Gastrocnemius medialis (tissue), 4 donors: ENCODE measurements around the gene POU3F3. TPM values are rescaled to one million over a fixed set of nuclear protein-coding genes. Genes with fewer than 3 reads are reported as not detected.

Experiments used
- ATAC-seq, 2 donors: fragments of 150-250 bp; one replicate each; pipeline ENCODE4 v1.9.1; 2016
- DNase-seq, 2 donors: peaks; one replicate each; pipeline ENCODE4 v3.0.0-alpha.2; 2019
- H3K27ac ChIP-seq, 4 donors: fragments of 200-600 bp; sonication (generic); 1 replicate in 1 of 4; 2 replicates in 3 of 4; pipeline ENCODE4 v1.5.1; 2016 to 2018; ENCODE audit warnings: mild to moderate bottlenecking in 2 of 4, moderate library complexity in 1 of 4
- H3K27me3 ChIP-seq, 3 donors: fragments of 200-600 bp; sonication (generic) in 2 of 3; 1 replicate in 1 of 3; 2 replicates in 2 of 3; pipeline versions ENCODE4 v1.5.1 to v1.6.0; 2016 to 2019; ENCODE audit warnings: mild to moderate bottlenecking in 1 of 3, moderate library complexity in 1 of 3
- H3K36me3 ChIP-seq, 2 donors: fragments of 200-600 bp; sonication (generic) in 1 of 2; one replicate each; pipeline ENCODE4 v1.5.1; 2017 to 2018
- H3K4me1 ChIP-seq, 2 donors: fragments of 200-600 bp; sonication (generic) in 1 of 2; one replicate each; pipeline ENCODE4 v1.5.1; 2016 to 2017; ENCODE audit warnings: mild to moderate bottlenecking in 2 of 2
- H3K4me3 ChIP-seq, 4 donors: fragments of 200-600 bp; sonication (generic) in 3 of 4; 1 replicate in 1 of 4; 2 replicates in 3 of 4; pipeline ENCODE4 v1.5.1; 2016 to 2019; ENCODE audit warnings: mild to moderate bottlenecking in 2 of 4
- H3K9me3 ChIP-seq, 3 donors: fragments of 200-600 bp; sonication (generic) in 2 of 3; 1 replicate in 1 of 3; 2 replicates in 2 of 3; pipeline ENCODE4 v1.5.1; 2016 to 2019
- POLR2A ChIP-seq, 2 donors: fragments of 450-650 bp; IDR thresholded peaks; one replicate each; pipeline ENCODE4 v1.6.1; 2017; ENCODE audit warnings: antibody characterized with exemption in 2 of 2, mild to moderate bottlenecking in 2 of 2, moderate library complexity in 2 of 2
- in situ Hi-C, 4 donors: fragments of 200-750 bp; cut with MboI; loops; one replicate each; pipeline versions ENCODE4 v1.15.0 to v1.8.0; 2017; ENCODE audit warnings: low sequenced_read_pairs in 4 of 4
- intact Hi-C: fragments of 100-400 bp; cut with DNase I; formaldehyde crosslinking; loops from one replicate; pipeline ENCODE4 v1.15.1; 2023; ENCODE audit warnings: low total_unique reads
- total RNA-seq, 4 donors: library from RNA; depleted of rRNA; stranded (reverse); fragments of >200 nt; gene quantifications; one replicate each; pipeline versions ENCODE4 v1.1.0 to v1.2.3, GENCODE V29; 2016
- TF ChIP-seq, protein P1 (sequence below), 5 experiments: fragments of 450-650 bp in 3 of 5; fragments of 200-600 bp in 2 of 5; sonication (generic) in 2 of 5; IDR thresholded peaks in 4 of 5; conservative IDR thresholded peaks in 1 of 5; 1 replicate in 4 of 5; 2 replicates in 1 of 5; pipeline ENCODE4 v1.5.1; 2016 to 2019; ENCODE audit warnings: antibody characterized with exemption in 5 of 5, mild to moderate bottlenecking in 3 of 5, moderate library complexity in 3 of 5

The POU3F3 gene
- total RNA-seq, 4 donors from 2014 or later: not detected

- H3K4me1 ChIP-seq: no peaks in the 10 kb centered on the region
- TF ChIP-seq, protein P1, sequence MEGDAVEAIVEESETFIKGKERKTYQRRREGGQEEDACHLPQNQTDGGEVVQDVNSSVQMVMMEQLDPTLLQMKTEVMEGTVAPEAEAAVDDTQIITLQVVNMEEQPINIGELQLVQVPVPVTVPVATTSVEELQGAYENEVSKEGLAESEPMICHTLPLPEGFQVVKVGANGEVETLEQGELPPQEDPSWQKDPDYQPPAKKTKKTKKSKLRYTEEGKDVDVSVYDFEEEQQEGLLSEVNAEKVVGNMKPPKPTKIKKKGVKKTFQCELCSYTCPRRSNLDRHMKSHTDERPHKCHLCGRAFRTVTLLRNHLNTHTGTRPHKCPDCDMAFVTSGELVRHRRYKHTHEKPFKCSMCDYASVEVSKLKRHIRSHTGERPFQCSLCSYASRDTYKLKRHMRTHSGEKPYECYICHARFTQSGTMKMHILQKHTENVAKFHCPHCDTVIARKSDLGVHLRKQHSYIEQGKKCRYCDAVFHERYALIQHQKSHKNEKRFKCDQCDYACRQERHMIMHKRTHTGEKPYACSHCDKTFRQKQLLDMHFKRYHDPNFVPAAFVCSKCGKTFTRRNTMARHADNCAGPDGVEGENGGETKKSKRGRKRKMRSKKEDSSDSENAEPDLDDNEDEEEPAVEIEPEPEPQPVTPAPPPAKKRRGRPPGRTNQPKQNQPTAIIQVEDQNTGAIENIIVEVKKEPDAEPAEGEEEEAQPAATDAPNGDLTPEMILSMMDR (IDR thresholded peaks at IDR 0.05 in 4 of 5, conservative IDR thresholded peaks at IDR 0.05 in 1 of 5): no peak
- no peak for TF ChIP-seq POLR2A (IDR thresholded peaks at IDR 0.05)
Measured at GRCh38 chr2:104831742-104832141, 22.2 kb upstream of the POU3F3 start.

DNA sequence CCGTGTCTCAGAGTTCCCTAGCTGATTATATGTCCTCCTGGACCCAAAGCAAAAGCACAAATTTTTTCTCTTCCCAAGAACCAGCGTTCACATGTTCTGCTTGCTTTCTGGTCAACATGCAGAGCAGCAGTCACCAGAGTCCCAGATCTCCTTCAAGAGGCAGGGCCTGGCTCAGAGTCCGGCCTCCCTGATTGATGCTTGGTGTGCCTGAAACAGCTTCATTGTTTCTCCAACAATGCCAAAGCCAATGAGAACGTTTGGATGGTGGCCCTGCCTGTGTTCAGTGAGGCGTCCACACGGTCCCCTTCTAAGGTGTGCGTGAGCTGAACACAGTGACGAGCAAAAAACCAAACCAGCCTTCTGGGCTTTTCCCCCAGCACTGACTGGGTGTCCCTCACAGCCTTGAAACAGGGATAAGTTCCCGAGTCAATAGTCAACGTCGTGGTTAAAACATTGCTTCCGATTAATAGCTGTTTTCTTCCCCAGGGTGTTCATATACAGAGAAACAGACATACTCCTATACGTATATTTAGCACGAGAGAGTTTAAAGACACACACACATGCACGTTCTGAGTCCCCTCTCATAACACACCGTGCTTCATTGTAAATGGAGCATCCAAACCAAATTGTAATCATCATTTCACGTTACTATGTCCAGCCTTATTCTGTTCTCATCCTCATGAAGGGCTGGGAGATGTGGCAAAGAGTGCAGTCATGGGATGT is 19.3 kb upstream of the POU3F3 start:
- intact Hi-C loops (no loop called here), in situ Hi-C loops (no loop called here)
- Histone ChIP-seq H3K36me3 (no peaks in the 10 kb centered on the region), H3K4me3 (no peak overlapping the region), H3K9me3 (no peaks in the 10 kb centered on the region), H3K27ac (no peak overlapping the region), H3K27me3 (peaks cover 0 to 6% (median 4%) of the 10 kb centered on the region in 3 donors), H3K4me1 (no peaks in the 10 kb centered on the region)
- no peak for DNase-seq
- TF ChIP-seq, protein P1 (IDR thresholded peaks at IDR 0.05 in 4 of 5, conservative IDR thresholded peaks at IDR 0.05 in 1 of 5): no peak
- TF ChIP-seq POLR2A (IDR thresholded peaks at IDR 0.05): no peak
- ATAC-seq: no peak

More at GRCh38 chr2:104831742-104832141, 22.2 kb upstream of the POU3F3 start:
- Histone ChIP-seq H3K4me3 (no peak overlapping the region), H3K27me3 (peaks cover 0 to 6% (median 3%) of the 10 kb centered on the region in 3 donors), H3K36me3 (no peaks in the 10 kb centered on the region), H3K9me3 (no peaks in the 10 kb centered on the region), H3K27ac (no peak overlapping the region)
- in situ Hi-C loops (no loop called here), intact Hi-C loops (no loop called here)
- no peak for DNase-seq
- ATAC-seq: no peak

DNA sequence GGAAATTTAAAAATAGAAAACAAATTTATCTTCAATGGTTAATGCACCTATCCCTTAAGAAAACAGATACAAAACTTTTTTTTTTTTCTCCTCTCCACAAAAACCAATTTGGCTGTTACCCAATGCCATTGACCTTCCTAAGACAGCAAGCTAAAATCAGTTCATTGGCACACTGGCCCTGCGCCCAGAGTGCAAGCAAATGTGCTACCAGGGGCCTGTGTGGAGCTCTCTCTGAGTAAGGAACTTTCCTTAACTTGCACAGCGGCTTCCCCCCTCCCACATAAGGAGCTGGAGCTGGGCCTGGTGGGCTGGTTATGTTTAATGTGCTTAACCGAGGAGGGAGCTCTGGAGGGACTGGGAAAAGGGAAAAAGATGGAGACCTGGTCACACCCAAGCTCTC is 17.6 kb upstream of the POU3F3 start:
- no peaks in the 10 kb centered on the region for H3K9me3 ChIP-seq
- DNase-seq (no peak), ATAC-seq (no peak)
- no peaks in the 10 kb centered on the region for H3K36me3 ChIP-seq
- H3K4me1 ChIP-seq: no peaks in the 10 kb centered on the region
- no peak overlapping the region for H3K27ac ChIP-seq
- H3K27me3 ChIP-seq: peaks cover 3 to 12% (median 8%) of the 10 kb centered on the region in 3 donors
- TF ChIP-seq, protein P1 (IDR thresholded peaks at IDR 0.05 in 4 of 5, conservative IDR thresholded peaks at IDR 0.05 in 1 of 5): no peak
- TF ChIP-seq POLR2A (IDR thresholded peaks at IDR 0.05): no peak
- in situ Hi-C loops (no loop called here), intact Hi-C loops (no loop called here)
- H3K4me3 ChIP-seq: no peak overlapping the region

DNA sequence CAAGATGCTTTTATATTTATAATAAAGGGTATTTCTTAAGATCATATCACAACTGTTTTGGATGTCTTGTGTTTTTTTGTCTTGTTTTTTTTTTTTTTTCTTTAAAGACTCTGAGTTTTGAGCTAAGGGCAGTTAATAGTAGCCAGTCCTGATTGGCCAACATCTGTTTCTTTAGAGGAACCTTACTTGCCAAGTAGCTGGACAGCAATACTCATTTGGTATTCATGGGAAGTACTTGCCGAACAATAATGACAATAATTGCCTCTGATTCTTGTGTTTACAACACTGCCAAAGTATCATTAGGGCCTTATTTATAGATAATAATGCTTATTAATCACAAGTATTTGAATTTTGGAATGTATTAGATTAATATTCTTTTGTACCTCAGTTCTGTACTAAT is 17.1 kb upstream of the POU3F3 start:
- no peak overlapping the region for H3K4me3 ChIP-seq
- H3K36me3 ChIP-seq: no peaks in the 10 kb centered on the region
- H3K4me1 ChIP-seq: no peaks in the 10 kb centered on the region
- TF ChIP-seq, protein P1 (IDR thresholded peaks at IDR 0.05 in 4 of 5, conservative IDR thresholded peaks at IDR 0.05 in 1 of 5): no peak
- TF ChIP-seq POLR2A (IDR thresholded peaks at IDR 0.05): no peak
- in situ Hi-C loops: no loop called here
- peaks cover 9 to 17% (median 14%) of the 10 kb centered on the region in 3 donors for H3K27me3 ChIP-seq
- DNase-seq (no peak), ATAC-seq (no peak)
- H3K9me3 ChIP-seq: no peaks in the 10 kb centered on the region
- H3K27ac ChIP-seq: no peak overlapping the region
- intact Hi-C loops: no loop called here
